HepG2 (cell line): ENCODE data around the gene UBE2O. TPM values are rescaled to one million over a fixed set of nuclear protein-coding genes. Genes with fewer than 3 reads are reported as not detected.

Source experiments
- AKAP8 ChIP-seq: sonication (generic); formaldehyde crosslinking; IDR thresholded peaks from 2 replicates; pipeline ENCODE4 v1.5.1; 2020; ENCODE audit warnings: mild to moderate bottlenecking, missing genetic modification reagents
- CBX1 ChIP-seq: IDR thresholded peaks from one replicate; pipeline ENCODE4 v1.6.1; 2016; ENCODE audit warnings: antibody characterized with exemption, low read depth
- DNMT1 ChIP-seq: sonication (generic); formaldehyde crosslinking; IDR thresholded peaks from 2 replicates; pipeline ENCODE4 v1.5.1; 2020; ENCODE audit warnings: mild to moderate bottlenecking, missing genetic modification reagents
- GABPB1 ChIP-seq: IDR thresholded peaks from 2 replicates; pipeline ENCODE4 v1.6.1; 2016; ENCODE audit warnings: mild to moderate bottlenecking, missing genetic modification reagents, moderate library complexity, missing compliant biosample characterization
- HOXA9 ChIP-seq: sonication (generic); formaldehyde crosslinking; IDR thresholded peaks from 2 replicates; pipeline ENCODE4 v1.8.1; 2022; ENCODE audit warnings: missing genetic modification reagents, mild to moderate bottlenecking, moderate library complexity, borderline replicate concordance
- MAFG ChIP-seq: sonication (generic); formaldehyde crosslinking; IDR thresholded peaks from 2 replicates; pipeline ENCODE4 v1.5.1; 2020; ENCODE audit warnings: mild to moderate bottlenecking, missing genetic modification reagents
- MEIS2 ChIP-seq: sonication (generic); formaldehyde crosslinking; IDR thresholded peaks from 2 replicates; pipeline ENCODE4 v1.9.0; 2021; ENCODE audit warnings: mild to moderate bottlenecking, missing genetic modification reagents
- MIXL1 ChIP-seq: IDR thresholded peaks from 2 replicates; pipeline ENCODE4 v1.6.1; 2016
- NR2F1 ChIP-seq, 2 experiments: fragments of 450-650 bp in 1 of 2; formaldehyde crosslinking in 1 of 2; IDR thresholded peaks; 2 replicates each; pipeline versions ENCODE4 v1.5.0 to v1.6.1; 2016 to 2020; ENCODE audit warnings: mild to moderate bottlenecking in 1 of 2, missing compliant biosample characterization in 1 of 2, missing genetic modification reagents in 1 of 2, moderate library complexity in 1 of 2
- RFX1 ChIP-seq: fragments of 450-650 bp; IDR thresholded peaks from 2 replicates; pipeline ENCODE4 v1.6.1; 2017
- SAP130 ChIP-seq: IDR thresholded peaks from 2 replicates; pipeline ENCODE4 v1.6.1; 2016; ENCODE audit warnings: low read depth
- TRIM24 ChIP-seq: sonication (generic); formaldehyde crosslinking; IDR thresholded peaks from 2 replicates; pipeline ENCODE4 v1.8.0; 2022; ENCODE audit warnings: mild to moderate bottlenecking, missing genetic modification reagents
- TSC22D2 ChIP-seq: sonication (generic); formaldehyde crosslinking; IDR thresholded peaks from 2 replicates; pipeline ENCODE4 v1.5.1; 2020; ENCODE audit warnings: missing genetic modification reagents, mild to moderate bottlenecking, borderline replicate concordance
- ZBTB3 ChIP-seq: sonication (generic); formaldehyde crosslinking; IDR thresholded peaks from 2 replicates; pipeline ENCODE4 v1.4.0; 2020; ENCODE audit warnings: low read depth, mild to moderate bottlenecking, moderate library complexity, missing genetic modification reagents, borderline replicate concordance
- ZIK1 ChIP-seq: sonication (generic); formaldehyde crosslinking; IDR thresholded peaks from 2 replicates; pipeline ENCODE4 v1.5.0; 2020; ENCODE audit warnings: mild to moderate bottlenecking, low read depth, missing genetic modification reagents, borderline replicate concordance
- ZNF138 ChIP-seq: sonication (generic); formaldehyde crosslinking; IDR thresholded peaks from 2 replicates; pipeline ENCODE4 v1.5.0; 2020; ENCODE audit warnings: mild to moderate bottlenecking, low read depth, missing genetic modification reagents
- ZNF552 ChIP-seq: sonication (generic); formaldehyde crosslinking; IDR thresholded peaks from 2 replicates; pipeline ENCODE4 v1.9.0; 2022; ENCODE audit warnings: missing genetic modification reagents, mild to moderate bottlenecking, borderline replicate concordance
- ZNF879 ChIP-seq: sonication (generic); formaldehyde crosslinking; IDR thresholded peaks from 2 replicates; pipeline ENCODE4 v1.8.1; 2023; ENCODE audit warnings: missing genetic modification reagents
- ZNF891 ChIP-seq: sonication (generic); formaldehyde crosslinking; IDR thresholded peaks from 2 replicates; pipeline ENCODE4 v1.5.0; 2020; ENCODE audit warnings: mild to moderate bottlenecking, missing genetic modification reagents
- ZSCAN12 ChIP-seq: sonication (generic); formaldehyde crosslinking; IDR thresholded peaks from 2 replicates; pipeline ENCODE4 v1.9.0; 2021; ENCODE audit warnings: mild to moderate bottlenecking, missing genetic modification reagents
- polyA plus RNA-seq, 8 experiments: library from polyadenylated mRNA; depleted of rRNA in 3 of 8; stranded (reverse) in 7 of 8; unstranded in 1 of 8; fragments of >200 nt; fragmentation: Illumina TruSeq in 4 of 8; extraction: Trizol in 4 of 8; gene quantifications; 2 replicates each; pipeline versions ENCODE4 v1.2.1 to v1.2.3, GENCODE V29; 2011 to 2016; ENCODE audit warnings: low read depth in 4 of 8, missing spikeins in 1 of 8, mixed read lengths in 1 of 8; ENCODE audit not compliant: insufficient read depth in 1 of 8
- total RNA-seq, 5 experiments: library from RNA; depleted of rRNA; stranded (reverse); fragments of >200 nt; fragmentation: Illumina TruSeq; extraction: Trizol; gene quantifications; 2 replicates each; pipeline ENCODE4 v1.2.3, GENCODE V29; 2016; ENCODE audit warnings: low read depth in 1 of 5
- TF ChIP-seq, protein P1 (sequence below): IDR thresholded peaks from 2 replicates; pipeline ENCODE4 v1.6.1; 2016; ENCODE audit warnings: control low read depth
- TF ChIP-seq, protein P2 (sequence below): sonication (generic); formaldehyde crosslinking; IDR thresholded peaks from 2 replicates; pipeline ENCODE4 v1.5.0; 2020; ENCODE audit warnings: mild to moderate bottlenecking, missing genetic modification reagents, borderline replicate concordance
- TF ChIP-seq, protein P3 (sequence below): sonication (generic); formaldehyde crosslinking; IDR thresholded peaks from 2 replicates; pipeline ENCODE4 v1.4.0; 2020; ENCODE audit warnings: mild to moderate bottlenecking, missing genetic modification reagents
- TF ChIP-seq, protein P4 (sequence below): sonication (generic); formaldehyde crosslinking; IDR thresholded peaks from 2 replicates; pipeline ENCODE4 v1.5.0; 2020; ENCODE audit warnings: mild to moderate bottlenecking, low read depth, missing genetic modification reagents, borderline replicate concordance

Gene UBE2O
- total and polyA plus RNA-seq, 2 of the 13 experiments (the other 11 are each of a cell fraction or from before 2014, with no cell fraction given) = 21.5 to 23.5 TPM

DNA sequence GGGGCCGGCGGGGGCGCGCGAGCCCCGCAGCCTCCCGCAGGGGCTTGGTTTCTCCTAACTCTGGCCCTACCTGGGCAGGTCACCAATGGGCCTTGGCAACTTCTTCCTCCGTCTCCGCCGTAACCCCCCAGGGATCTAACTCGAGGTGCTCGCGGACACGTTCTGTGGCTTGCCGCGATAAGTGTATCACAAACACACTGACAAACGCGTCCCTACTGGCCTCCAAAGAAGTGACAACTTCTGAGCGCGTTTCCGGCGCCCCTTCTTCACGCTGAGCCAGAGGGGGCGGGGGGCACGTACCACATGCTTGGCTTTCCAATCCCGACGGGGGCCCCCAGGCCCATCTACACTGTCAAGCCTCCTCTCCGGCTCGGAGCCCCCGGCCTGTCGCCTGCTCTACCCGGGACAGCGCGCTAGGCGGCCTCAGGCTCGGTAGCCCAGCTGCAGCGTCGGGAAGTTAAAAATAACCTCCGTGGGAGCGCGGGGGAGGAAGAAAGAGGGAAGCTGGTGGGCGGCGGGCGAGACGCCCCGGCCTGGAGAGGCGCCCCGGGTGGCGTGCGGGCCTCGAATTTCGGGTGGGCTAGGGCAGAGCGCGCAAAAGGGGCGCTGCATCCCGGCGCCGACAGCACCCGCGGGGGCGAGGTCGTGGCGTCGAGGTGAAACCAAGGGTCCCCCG is 69.3 kb downstream of the UBE2O start (continued):
- TF ChIP-seq SAP130 (CRISPR knock-in tag) (peak; percentile 59), ZNF891 (CRISPR knock-in tag) (peak; percentile 92; the same call in 1 of the 2 replicates), AKAP8 (CRISPR knock-in tag) (0 out of 2 replicates have a peak, but pooled peaks have one; percentile 14), NR2F1 (CRISPR knock-in tag; IDR thresholded peaks at IDR 0.05) (no peak), TRIM24 (no peak), ZNF879 (CRISPR knock-in tag) (no peak), ZBTB3 (CRISPR knock-in tag) (no peak), HOXA9 (CRISPR knock-in tag) (no peak; the same call in 1 of the 2 replicates), MAFG (CRISPR knock-in tag) (no peak; the same call in 1 of the 2 replicates), ZIK1 (CRISPR knock-in tag) (no peak), TSC22D2 (CRISPR knock-in tag) (0 out of 2 replicates have a peak, but pooled peaks have one; percentile 24), CBX1 (no peak), GABPB1 (CRISPR knock-in tag) (peak; percentile 28), MEIS2 (CRISPR knock-in tag) (no peak), ZNF138 (CRISPR knock-in tag) (no peak), ZNF552 (CRISPR knock-in tag) (peak; percentile 44; the same call in 1 of the 2 replicates), MIXL1 (no peak), ZSCAN12 (CRISPR knock-in tag) (no peak), RFX1 (no peak), DNMT1 (CRISPR knock-in tag) (no peak)
- TF ChIP-seq, protein P1, sequence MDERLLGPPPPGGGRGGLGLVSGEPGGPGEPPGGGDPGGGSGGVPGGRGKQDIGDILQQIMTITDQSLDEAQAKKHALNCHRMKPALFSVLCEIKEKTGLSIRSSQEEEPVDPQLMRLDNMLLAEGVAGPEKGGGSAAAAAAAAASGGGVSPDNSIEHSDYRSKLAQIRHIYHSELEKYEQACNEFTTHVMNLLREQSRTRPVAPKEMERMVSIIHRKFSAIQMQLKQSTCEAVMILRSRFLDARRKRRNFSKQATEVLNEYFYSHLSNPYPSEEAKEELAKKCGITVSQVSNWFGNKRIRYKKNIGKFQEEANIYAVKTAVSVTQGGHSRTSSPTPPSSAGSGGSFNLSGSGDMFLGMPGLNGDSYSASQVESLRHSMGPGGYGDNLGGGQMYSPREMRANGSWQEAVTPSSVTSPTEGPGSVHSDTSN (CRISPR knock-in tag) = 0 out of 2 replicates have a peak, but pooled peaks have one; percentile 9
- TF ChIP-seq, protein P2, sequence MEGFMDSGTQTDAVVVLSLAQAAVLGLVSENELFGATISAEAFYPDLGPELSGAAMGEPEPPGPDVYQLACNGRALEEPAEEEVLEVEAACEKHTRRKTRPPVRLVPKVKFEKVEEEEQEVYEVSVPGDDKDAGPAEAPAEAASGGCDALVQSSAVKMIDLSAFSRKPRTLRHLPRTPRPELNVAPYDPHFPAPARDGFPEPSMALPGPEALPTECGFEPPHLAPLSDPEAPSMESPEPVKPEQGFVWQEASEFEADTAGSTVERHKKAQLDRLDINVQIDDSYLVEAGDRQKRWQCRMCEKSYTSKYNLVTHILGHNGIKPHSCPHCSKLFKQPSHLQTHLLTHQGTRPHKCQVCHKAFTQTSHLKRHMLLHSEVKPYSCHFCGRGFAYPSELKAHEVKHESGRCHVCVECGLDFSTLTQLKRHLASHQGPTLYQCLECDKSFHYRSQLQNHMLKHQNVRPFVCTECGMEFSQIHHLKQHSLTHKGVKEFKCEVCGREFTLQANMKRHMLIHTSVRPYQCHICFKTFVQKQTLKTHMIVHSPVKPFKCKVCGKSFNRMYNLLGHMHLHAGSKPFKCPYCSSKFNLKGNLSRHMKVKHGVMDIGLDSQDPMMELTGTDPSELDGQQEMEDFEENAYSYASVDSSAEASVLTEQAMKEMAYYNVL (CRISPR knock-in tag) = peak; percentile 72
- TF ChIP-seq, protein P3, sequence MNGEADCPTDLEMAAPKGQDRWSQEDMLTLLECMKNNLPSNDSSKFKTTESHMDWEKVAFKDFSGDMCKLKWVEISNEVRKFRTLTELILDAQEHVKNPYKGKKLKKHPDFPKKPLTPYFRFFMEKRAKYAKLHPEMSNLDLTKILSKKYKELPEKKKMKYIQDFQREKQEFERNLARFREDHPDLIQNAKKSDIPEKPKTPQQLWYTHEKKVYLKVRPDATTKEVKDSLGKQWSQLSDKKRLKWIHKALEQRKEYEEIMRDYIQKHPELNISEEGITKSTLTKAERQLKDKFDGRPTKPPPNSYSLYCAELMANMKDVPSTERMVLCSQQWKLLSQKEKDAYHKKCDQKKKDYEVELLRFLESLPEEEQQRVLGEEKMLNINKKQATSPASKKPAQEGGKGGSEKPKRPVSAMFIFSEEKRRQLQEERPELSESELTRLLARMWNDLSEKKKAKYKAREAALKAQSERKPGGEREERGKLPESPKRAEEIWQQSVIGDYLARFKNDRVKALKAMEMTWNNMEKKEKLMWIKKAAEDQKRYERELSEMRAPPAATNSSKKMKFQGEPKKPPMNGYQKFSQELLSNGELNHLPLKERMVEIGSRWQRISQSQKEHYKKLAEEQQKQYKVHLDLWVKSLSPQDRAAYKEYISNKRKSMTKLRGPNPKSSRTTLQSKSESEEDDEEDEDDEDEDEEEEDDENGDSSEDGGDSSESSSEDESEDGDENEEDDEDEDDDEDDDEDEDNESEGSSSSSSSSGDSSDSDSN = peak; percentile 12; the same call in 1 of the 2 replicates
- TF ChIP-seq, protein P4, sequence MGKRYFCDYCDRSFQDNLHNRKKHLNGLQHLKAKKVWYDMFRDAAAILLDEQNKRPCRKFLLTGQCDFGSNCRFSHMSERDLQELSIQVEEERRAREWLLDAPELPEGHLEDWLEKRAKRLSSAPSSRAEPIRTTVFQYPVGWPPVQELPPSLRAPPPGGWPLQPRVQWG = no peak
